Right lobe of liver (tissue), 4 donors: ENCODE measurements around the gene CCT6A.

Experiments
- CTCF ChIP-seq, 4 donors: fragments of 200-600 bp in 3 of 4; fragments of 450-650 bp in 1 of 4; IDR thresholded peaks; one replicate each; pipeline versions ENCODE4 v1.5.1 to v1.8.0; 2016 to 2022; ENCODE audit warnings: antibody characterized with exemption in 4 of 4, mild to moderate bottlenecking in 2 of 4
- POLR2A ChIP-seq: fragments of 450-650 bp; IDR thresholded peaks from one replicate; pipeline ENCODE4 v1.6.1; 2017; ENCODE audit warnings: antibody characterized with exemption, mild to moderate bottlenecking
- donor health status: DM: no; HTN: no; CAD: no.
- donor health status: DM: no; HTN: no; CAD: no.
- donor health status: DM: no; HTN: yes; CAD: no.

GRCh38 chr7:56026538-56026937 is 25.0 kb upstream of the CCT6A start:
- TF ChIP-seq POLR2A (no peak), CTCF (IDR thresholded peaks at IDR 0.05) (no peak)
